Activated naive CD4-positive, alpha-beta T cell treated with anti-CD3 and anti-CD28 coated beads, Interleukin-2, amount 10 ng/mL, durations not matched to agents 7 days and 5 days (primary cell): ENCODE data around the gene NANOS3.
"Not testable (repeated sequence)": the region's sequence is repeated elsewhere in the genome, so short reads cannot be mapped to it uniquely, and the experiment has no call there.

Experiments used
- CTCF ChIA-PET: fragments of 350-600 bp; sonication (Branson Sonifier 250); formaldehyde crosslinking; loops from one replicate; lab custom pipeline; 2021; ENCODE audit warnings: antibody characterized with exemption; lab: Charles Lee
- DNase-seq: peaks from one replicate; pipeline ENCODE4 v3.0.0-alpha.2; 2020
- H3K27ac Mint-ChIP-seq: one replicate; pipeline ENCODE4 v1.8.0; 2021; ENCODE audit warnings: mild to moderate bottlenecking, moderate library complexity, mixed read lengths
- H3K27me3 Mint-ChIP-seq: one replicate; pipeline ENCODE4 v1.8.0; 2021; ENCODE audit warnings: mild to moderate bottlenecking, mixed read lengths
- H3K36me3 Mint-ChIP-seq: one replicate; pipeline ENCODE4 v1.8.0; 2021; ENCODE audit warnings: mixed read lengths
- H3K4me1 Mint-ChIP-seq: one replicate; pipeline ENCODE4 v1.8.0; 2021; ENCODE audit warnings: mixed read lengths
- H3K4me3 Mint-ChIP-seq: one replicate; pipeline ENCODE4 v1.8.0; 2021; ENCODE audit warnings: mild to moderate bottlenecking, moderate library complexity, mixed read lengths
- H3K9me3 Mint-ChIP-seq: one replicate; pipeline ENCODE4 v1.8.0; 2021; ENCODE audit warnings: mixed read lengths

NANOS3 gene

GRCh38 chr19:13917888-13918406 is 41.0 kb downstream of the NANOS3 start:
- Mint-ChIP-seq H3K36me3 (peaks cover 42% of the 10 kb centered on the region), H3K27me3 (no peaks in the 10 kb centered on the region)
- CTCF ChIA-PET, result no interaction called here

DNA sequence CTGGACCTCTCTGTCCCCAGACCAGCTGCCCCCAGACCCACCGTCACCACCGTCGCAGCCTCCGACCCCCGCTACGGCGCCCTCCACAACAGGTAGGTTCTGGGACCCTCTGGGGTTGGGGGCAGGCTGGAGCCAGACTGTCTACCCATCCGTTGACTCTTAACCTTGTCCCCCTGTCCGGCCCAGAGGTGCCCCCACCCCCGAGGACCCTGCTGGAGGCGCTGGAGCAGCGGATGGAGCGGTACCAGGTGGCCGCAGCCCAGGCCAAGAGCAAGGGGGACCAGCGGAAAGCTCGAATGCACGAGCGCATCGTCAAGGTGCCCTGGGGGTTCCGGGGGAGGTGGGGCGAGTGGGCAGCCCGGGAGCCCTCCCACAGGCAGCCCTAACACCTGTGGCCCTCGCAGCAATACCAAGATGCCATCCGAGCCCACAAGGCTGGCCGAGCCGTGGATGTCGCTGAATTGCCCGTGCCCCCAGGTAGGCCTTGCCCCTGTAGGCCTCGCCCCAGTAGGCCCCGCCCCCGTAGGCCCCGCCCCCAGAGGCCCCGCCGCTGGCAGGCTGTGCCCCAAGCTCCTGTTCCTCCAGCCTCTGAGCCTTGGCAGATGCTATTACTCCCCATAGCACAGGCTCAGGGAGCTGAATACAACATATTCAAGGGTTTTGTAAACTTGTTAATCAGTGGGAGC is 41.9 kb downstream of the NANOS3 start:
- Mint-ChIP-seq H3K27ac (no peak overlapping the region), H3K4me1 (peaks cover 5% of the 10 kb centered on the region), H3K36me3 (peaks cover 47% of the 10 kb centered on the region), H3K9me3 (peaks cover 9% of the 10 kb centered on the region), H3K27me3 (no peaks in the 10 kb centered on the region), H3K4me3 (no peak overlapping the region)
- no peak for DNase-seq
- CTCF ChIA-PET, result interaction anchor here (0.6 kb wide), 1 partner anchor 40 kb away, joined by 3 read pairs; no protein-coding TSS in a partner anchor

More at GRCh38 chr19:13917888-13918406, 41.0 kb downstream of the NANOS3 start:
- Mint-ChIP-seq H3K9me3 (peaks cover 9% of the 10 kb centered on the region), H3K4me1 (peaks cover 5% of the 10 kb centered on the region), H3K4me3 (no peak overlapping the region), H3K27ac (no peak overlapping the region)
- DNase-seq, result no peak

DNA sequence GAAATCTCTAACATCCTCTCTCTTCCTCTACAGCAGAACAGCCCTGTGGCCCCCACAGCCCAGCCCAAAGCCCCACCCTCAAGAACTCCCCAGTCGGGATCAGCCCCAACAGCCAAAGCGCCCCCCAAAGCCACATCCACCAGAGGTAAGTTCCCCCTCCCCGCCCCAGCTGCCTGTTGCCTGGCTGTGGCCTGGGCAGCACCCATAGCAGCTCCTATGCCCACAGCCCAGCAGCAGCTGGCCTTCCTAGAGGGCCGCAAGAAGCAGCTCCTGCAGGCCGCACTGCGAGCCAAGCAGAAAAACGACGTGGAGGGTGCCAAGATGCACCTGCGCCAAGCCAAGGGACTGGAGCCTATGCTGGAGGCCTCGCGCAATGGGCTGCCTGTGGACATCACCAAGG is 43.6 kb downstream of the NANOS3 start:
- no peak overlapping the region for H3K27ac Mint-ChIP-seq

GRCh38 chr19:13920940-13921747 is 44.2 kb downstream of the NANOS3 start:
- no peak overlapping the region for H3K27ac Mint-ChIP-seq
- H3K4me1 Mint-ChIP-seq, result peaks cover 7% of the 10 kb centered on the region
- H3K27me3 Mint-ChIP-seq, result no peaks in the 10 kb centered on the region
- CTCF ChIA-PET, result interaction anchor here (0.7 to 0.8 kb wide), 2 partner anchors 18 to 19 kb away, joined by 3 read pairs; no protein-coding TSS in a partner anchor
- peak; percentile 49 for DNase-seq
- H3K36me3 Mint-ChIP-seq, result peaks cover 51% of the 10 kb centered on the region
- H3K4me3 Mint-ChIP-seq, result no peak overlapping the region
- H3K9me3 Mint-ChIP-seq, result peaks cover 9% of the 10 kb centered on the region

More for the DNA sequence above, 43.6 kb downstream of the NANOS3 start:
- CTCF ChIA-PET, result no interaction called here
- Mint-ChIP-seq H3K27me3 (no peaks in the 10 kb centered on the region), H3K4me3 (no peak overlapping the region), H3K36me3 (peaks cover 49% of the 10 kb centered on the region), H3K4me1 (peaks cover 5% of the 10 kb centered on the region), H3K9me3 (peaks cover 9% of the 10 kb centered on the region)
- DNase-seq, result no peak

DNA sequence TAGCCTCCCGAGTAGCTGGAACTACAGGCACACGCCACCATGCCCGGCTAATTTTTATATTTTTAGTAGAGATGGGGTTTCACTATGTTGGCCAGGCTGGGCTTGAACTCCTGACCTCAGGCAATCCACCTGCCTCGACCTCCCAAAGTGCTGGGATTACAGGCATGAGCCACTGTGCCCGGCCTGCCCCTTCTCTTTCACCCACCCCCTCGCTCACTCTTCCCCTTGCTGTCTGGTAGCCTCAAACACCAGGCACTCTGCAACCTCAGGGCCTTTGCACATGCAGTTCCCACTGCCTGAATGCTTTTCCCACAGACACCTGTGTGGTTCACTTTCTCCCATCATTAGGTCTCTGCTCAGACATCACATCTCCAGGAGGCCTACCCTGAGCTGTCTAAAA is 45.2 kb downstream of the NANOS3 start:
- peaks cover 58% of the 10 kb centered on the region for H3K36me3 Mint-ChIP-seq
- DNase-seq, H3K9me3 Mint-ChIP-seq, H3K27ac Mint-ChIP-seq, H3K4me3 Mint-ChIP-seq, H3K27me3 Mint-ChIP-seq: not testable (repeated sequence)
- H3K4me1 Mint-ChIP-seq, result peaks cover 16% of the 10 kb centered on the region
- CTCF ChIA-PET, result interaction anchor here (0.7 to 0.8 kb wide), 2 partner anchors 19 to 20 kb away, joined by 3 read pairs; no protein-coding TSS in a partner anchor

GRCh38 chr19:13923194-13923987 is 46.5 kb downstream of the NANOS3 start:
- CTCF ChIA-PET, result interaction anchor here (0.8 kb wide), 1 partner anchor 136 kb away, joined by 3 read pairs; no protein-coding TSS in a partner anchor
- no peak for DNase-seq
- Mint-ChIP-seq H3K4me3 (no peak overlapping the region), H3K4me1 (peaks cover 21% of the 10 kb centered on the region), H3K27ac (no peak overlapping the region), H3K27me3 (no peaks in the 10 kb centered on the region), H3K36me3 (peaks cover 61% of the 10 kb centered on the region), H3K9me3 (peaks cover 9% of the 10 kb centered on the region)

GRCh38 chr19:13926010-13926409 is 49.1 kb downstream of the NANOS3 start:
- DNase-seq, result no peak
- Mint-ChIP-seq H3K27ac (no peak overlapping the region), H3K27me3 (no peaks in the 10 kb centered on the region), H3K4me1 (peaks cover 20% of the 10 kb centered on the region), H3K4me3 (no peak overlapping the region), H3K9me3 (peaks cover 3% of the 10 kb centered on the region), H3K36me3 (peaks cover 46% of the 10 kb centered on the region)
- CTCF ChIA-PET, result no interaction called here

DNA sequence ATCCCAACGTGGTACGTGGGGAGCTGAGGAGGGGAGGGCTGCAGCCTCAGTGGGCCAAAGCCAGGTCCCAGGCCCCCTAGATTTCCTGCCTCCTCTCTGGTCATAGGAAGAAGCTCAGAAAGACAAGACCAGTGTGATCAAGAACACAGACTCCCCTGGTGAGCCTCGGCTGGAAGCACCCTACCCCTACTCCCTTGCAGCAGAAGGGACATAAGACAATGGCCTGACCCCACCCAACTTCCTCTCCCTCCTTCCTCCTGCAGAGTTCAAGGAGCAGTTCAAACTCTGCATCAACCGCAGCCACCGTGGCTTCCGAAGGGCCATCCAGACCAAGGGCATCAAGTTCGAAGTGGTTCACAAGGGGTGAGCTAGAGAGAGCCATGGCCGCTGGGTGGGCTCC is 49.8 kb downstream of the NANOS3 start:
- Mint-ChIP-seq H3K36me3 (peaks cover 39% of the 10 kb centered on the region), H3K27me3 (no peaks in the 10 kb centered on the region), H3K27ac (peak overlapping the region; percentile 42), H3K4me1 (peaks cover 19% of the 10 kb centered on the region), H3K9me3 (no peaks in the 10 kb centered on the region), H3K4me3 (no peak overlapping the region)
- DNase-seq, result no peak
- CTCF ChIA-PET, result no interaction called here

- H3K27ac Mint-ChIP-seq, result no peak overlapping the region
- H3K4me3 Mint-ChIP-seq, result no peak overlapping the region
- H3K27me3 Mint-ChIP-seq, result peaks cover 10% of the 10 kb centered on the region
- DNase-seq, result no peak
- peaks cover 21% of the 10 kb centered on the region for H3K36me3 Mint-ChIP-seq
- H3K4me1 Mint-ChIP-seq, result peaks cover 16% of the 10 kb centered on the region
- H3K9me3 Mint-ChIP-seq, result no peaks in the 10 kb centered on the region
- CTCF ChIA-PET, result interaction anchor here (0.7 kb wide), 1 partner anchor 29 kb away, joined by 3 read pairs; no protein-coding TSS in a partner anchor
Observed at GRCh38 chr19:13929340-13929739, 52.4 kb downstream of the NANOS3 start.

- Mint-ChIP-seq H3K9me3 (no peaks in the 10 kb centered on the region), H3K36me3 (peaks cover 17% of the 10 kb centered on the region), H3K27ac (no peak overlapping the region), H3K27me3 (peaks cover 13% of the 10 kb centered on the region), H3K4me1 (peaks cover 16% of the 10 kb centered on the region), H3K4me3 (no peak overlapping the region)
- no peak for DNase-seq
- CTCF ChIA-PET, result no interaction called here
Observed at GRCh38 chr19:13929956-13930355, 53.0 kb downstream of the NANOS3 start.
